Endothelial cell of umbilical vein (primary cell): ENCODE data around the gene BTN3A1. TPM values are rescaled to one million over a fixed set of nuclear protein-coding genes. Genes with fewer than 3 reads are reported as not detected.

Source experiments
- BruUV-seq: library from RNA; stranded (reverse); fragments of 400-500 nt; replicated peaks from 2 replicates; lab custom pipeline; 2021; lab: Mats Ljungman, UMichigan
- CTCF ChIA-PET: fragments of 300-600, 350-600 bp; sonication (Branson Sonifier 250); formaldehyde crosslinking; loops from one replicate; lab custom pipeline; 2021; ENCODE audit warnings: antibody characterized with exemption, inconsistent platforms; lab: Charles Lee
- POLR2A ChIA-PET: fragments of 300-600, 350-600 bp; sonication (Branson Sonifier 250); formaldehyde crosslinking; loops from one replicate; lab custom pipeline; 2021; ENCODE audit warnings: antibody characterized with exemption, inconsistent platforms; lab: Charles Lee
- DNase-seq: peaks from one replicate; pipeline ENCODE4 v3.0.0-alpha.2; 2011; ENCODE audit warnings: low read depth, low spot score
- FAIRE-seq: peaks from 2 replicates; lab custom pipeline; 2011; peaks lifted over from hg19 to GRCh38; lab: Jason Lieb, UNC
- H2AFZ ChIP-seq: 2 replicates; pipeline ENCODE4 v1.6.0; 2012; ENCODE audit warnings: low read depth, low read length, control low read depth, inconsistent platforms
- H3K27ac ChIP-seq: 2 replicates; pipeline ENCODE4 v1.5.1; 2011; ENCODE audit warnings: low read depth, mild to moderate bottlenecking, control low read depth, low read length, moderate library complexity; ENCODE audit not compliant: insufficient read depth
- H3K27me3 ChIP-seq, 2 experiments: 2 replicates each; pipeline versions ENCODE4 v1.6.0 to v1.6.1; 2011; ENCODE audit warnings: low read length in 2 of 2, mixed read lengths in 1 of 2; ENCODE audit not compliant: control insufficient read depth in 2 of 2, insufficient read depth in 2 of 2
- H3K36me3 ChIP-seq, 2 experiments: 2 replicates in 1 of 2; 3 replicates in 1 of 2; pipeline ENCODE4 v1.5.1; 2011; ENCODE audit warnings: low read length in 2 of 2, mild to moderate bottlenecking in 1 of 2, moderate library complexity in 1 of 2; ENCODE audit not compliant: control insufficient read depth in 2 of 2, insufficient read depth in 2 of 2; ENCODE audit errors: extremely low read depth in 1 of 2
- H3K4me1 ChIP-seq: 3 replicates; pipeline ENCODE4 v1.5.1; 2011; ENCODE audit warnings: mild to moderate bottlenecking, low read length; ENCODE audit not compliant: control insufficient read depth, insufficient read depth; ENCODE audit errors: extremely low read depth
- H3K4me2 ChIP-seq: 2 replicates; pipeline ENCODE4 v1.6.1; 2011; ENCODE audit warnings: low read length, control low read depth, mixed read lengths; ENCODE audit not compliant: insufficient read depth
- H3K4me3 ChIP-seq, 3 experiments: fragments of 200-600 bp in 1 of 3; sonication (generic), shearing (Covaris generic) in 1 of 3; replicated peaks in 1 of 3; 2 replicates each; pipeline ENCODE4 v1.5.1; 2011 to 2016; ENCODE audit warnings: control low read depth in 3 of 3, low read length in 3 of 3, mild to moderate bottlenecking in 2 of 3, inconsistent platforms in 1 of 3, low read depth in 1 of 3, moderate library complexity in 1 of 3; ENCODE audit not compliant: insufficient read depth in 1 of 3
- H3K79me2 ChIP-seq: 2 replicates; pipeline ENCODE4 v1.6.0; 2012; ENCODE audit warnings: low read length, inconsistent platforms; ENCODE audit not compliant: control insufficient read depth, insufficient read depth
- H3K9ac ChIP-seq: replicated peaks from 2 replicates; pipeline ENCODE3; 2011; ENCODE audit warnings: low read length, control low read depth; ENCODE audit not compliant: insufficient read depth; ENCODE audit errors: extremely low read depth
- H3K9me1 ChIP-seq: replicated peaks from 3 replicates; pipeline ENCODE4 v1.6.0; 2011; ENCODE audit warnings: mild to moderate bottlenecking, low read length; ENCODE audit not compliant: control insufficient read depth, insufficient read depth; ENCODE audit errors: extremely low read depth
- H3K9me3 ChIP-seq: replicated peaks from 2 replicates; pipeline ENCODE4 v1.5.1; 2012; ENCODE audit warnings: low read length, inconsistent platforms; ENCODE audit not compliant: control insufficient read depth, insufficient read depth
- H4K20me1 ChIP-seq: replicated peaks from 2 replicates; pipeline ENCODE3; 2011; ENCODE audit warnings: mild to moderate bottlenecking, low read length; ENCODE audit not compliant: control insufficient read depth, insufficient read depth; ENCODE audit errors: extremely low read depth
- dilution Hi-C: fragments of 300-500 bp; cut with MboI; formaldehyde crosslinking; loops from one replicate; pipeline ENCODE4 v1.15.0; 2019; ENCODE audit warnings: low sequenced_read_pairs; ENCODE audit not compliant: extremely low pct_ligation_motif_present
- intact Hi-C: fragments of 100-400 bp; cut with micrococcal nuclease; formaldehyde crosslinking; loops from one replicate; pipeline ENCODE4 v1.10.0; 2022
- polyA plus RNA-seq, 4 experiments: library from polyadenylated mRNA; depleted of rRNA in 3 of 4; stranded (reverse) in 3 of 4; unstranded in 1 of 4; fragments of >200 nt; gene quantifications; 2 replicates each; pipeline versions ENCODE4 v1.2.1 to v1.2.3, GENCODE V29; 2011 to 2012; ENCODE audit warnings: missing spikeins in 1 of 4
- total RNA-seq: library from RNA; stranded (reverse); gene quantifications from 2 replicates; pipeline ENCODE4 v1.2.3, GENCODE V29; 2021
- TF ChIP-seq, protein P1 (sequence below): IDR thresholded peaks from 2 replicates; pipeline ENCODE4 v1.6.1; 2011; ENCODE audit not compliant: insufficient read depth, insufficient read length
- TF ChIP-seq, protein P2 (sequence below), 2 donors: IDR thresholded peaks; 1 replicate in 1 of 2; 2 replicates in 1 of 2; pipeline ENCODE4 v1.5.1; 2011; ENCODE audit warnings: low read length in 2 of 2, mild to moderate bottlenecking in 2 of 2, moderate library complexity in 2 of 2, control low read depth in 1 of 2, inconsistent platforms in 1 of 2, low read depth in 1 of 2; ENCODE audit not compliant: insufficient read depth in 1 of 2; ENCODE audit errors: extremely low read depth in 1 of 2

Gene BTN3A1
- total and polyA plus RNA-seq, 2 donors (not counting 3 experiments of a cell fraction or from before 2014, with no cell fraction given) = 7.6 to 12.1 TPM

DNA sequence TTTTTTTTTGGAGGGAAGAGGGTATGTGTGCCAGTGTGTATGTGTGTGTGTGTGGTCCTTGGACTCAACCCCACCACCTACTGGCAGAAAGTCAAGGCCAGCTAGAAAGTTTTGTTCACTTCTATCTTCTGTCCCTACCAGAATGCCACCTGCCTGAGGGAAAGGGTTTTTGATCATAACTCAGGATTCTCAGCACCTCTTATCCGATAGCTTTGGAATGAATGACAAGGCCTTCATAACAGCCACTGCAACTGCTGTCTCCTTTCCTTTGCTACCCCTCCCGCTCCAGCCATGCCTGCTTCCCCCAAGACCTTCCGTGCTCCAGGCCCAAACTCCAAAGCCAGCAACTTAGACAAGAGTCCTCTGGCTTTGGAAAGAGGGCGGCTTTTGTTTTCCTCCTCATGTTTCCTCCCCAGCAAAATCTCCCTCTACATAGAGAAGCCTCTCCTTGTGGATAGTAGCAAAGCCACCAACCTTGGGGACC, 18.7 kb downstream of the BTN3A1 start:
- BruUV-seq = no TSS peak
- H3K9ac ChIP-seq = peak overlapping the region; percentile 86
- peak overlapping the region; percentile 42 for H3K4me2 ChIP-seq
- CTCF ChIA-PET = interaction anchor here (0.8 to 3.0 kb wide), 3 partner anchors 27 to 175 kb away, joined by 3 to 22 read pairs (median 5); no protein-coding TSS in a partner anchor
- POLR2A ChIA-PET = interaction anchor here (1.5 kb wide), 1 partner anchor 79 kb away, joined by 8 read pairs; no protein-coding TSS in a partner anchor
- H3K36me3 ChIP-seq = peaks cover 0 to 2% of the 10 kb centered on the region in 2 experiments
- dilution Hi-C loops (no loop called here), intact Hi-C loops (loop anchor here (1.0 to 5.0 kb wide), 2 partner anchors 79 to 112 kb away; no protein-coding TSS in a partner anchor)
- peaks cover 2% of the 10 kb centered on the region for H3K79me2 ChIP-seq
- TF ChIP-seq, protein P1, sequence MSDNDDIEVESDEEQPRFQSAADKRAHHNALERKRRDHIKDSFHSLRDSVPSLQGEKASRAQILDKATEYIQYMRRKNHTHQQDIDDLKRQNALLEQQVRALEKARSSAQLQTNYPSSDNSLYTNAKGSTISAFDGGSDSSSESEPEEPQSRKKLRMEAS = no peak
- TF ChIP-seq, protein P2, sequence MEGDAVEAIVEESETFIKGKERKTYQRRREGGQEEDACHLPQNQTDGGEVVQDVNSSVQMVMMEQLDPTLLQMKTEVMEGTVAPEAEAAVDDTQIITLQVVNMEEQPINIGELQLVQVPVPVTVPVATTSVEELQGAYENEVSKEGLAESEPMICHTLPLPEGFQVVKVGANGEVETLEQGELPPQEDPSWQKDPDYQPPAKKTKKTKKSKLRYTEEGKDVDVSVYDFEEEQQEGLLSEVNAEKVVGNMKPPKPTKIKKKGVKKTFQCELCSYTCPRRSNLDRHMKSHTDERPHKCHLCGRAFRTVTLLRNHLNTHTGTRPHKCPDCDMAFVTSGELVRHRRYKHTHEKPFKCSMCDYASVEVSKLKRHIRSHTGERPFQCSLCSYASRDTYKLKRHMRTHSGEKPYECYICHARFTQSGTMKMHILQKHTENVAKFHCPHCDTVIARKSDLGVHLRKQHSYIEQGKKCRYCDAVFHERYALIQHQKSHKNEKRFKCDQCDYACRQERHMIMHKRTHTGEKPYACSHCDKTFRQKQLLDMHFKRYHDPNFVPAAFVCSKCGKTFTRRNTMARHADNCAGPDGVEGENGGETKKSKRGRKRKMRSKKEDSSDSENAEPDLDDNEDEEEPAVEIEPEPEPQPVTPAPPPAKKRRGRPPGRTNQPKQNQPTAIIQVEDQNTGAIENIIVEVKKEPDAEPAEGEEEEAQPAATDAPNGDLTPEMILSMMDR (IDR thresholded peaks at IDR 0.05; ENCODE audit: extremely low read depth in 1 of 2, insufficient read depth in 1 of 2, low read depth in 1 of 2, low read length in 2 of 2) = peak; percentile 26 to 58
- H3K4me3 ChIP-seq = peak overlapping the region in 2 of 3 experiments; percentile 4 to 75
- no peaks in the 10 kb centered on the region for H3K9me1 ChIP-seq
- peak; percentile 54 for DNase-seq
- no peaks in the 10 kb centered on the region for H4K20me1 ChIP-seq
- no peaks in the 10 kb centered on the region for H3K27me3 ChIP-seq
- H3K9me3 ChIP-seq = no peaks in the 10 kb centered on the region
- peak overlapping the region; percentile 33 for H3K27ac ChIP-seq
- H2AFZ ChIP-seq = peak overlapping the region; percentile 87
- FAIRE-seq = no peak
- H3K4me1 ChIP-seq = peaks cover 6% of the 10 kb centered on the region
